Measurements from ENCODE around the gene GRIN2A.

DNA sequence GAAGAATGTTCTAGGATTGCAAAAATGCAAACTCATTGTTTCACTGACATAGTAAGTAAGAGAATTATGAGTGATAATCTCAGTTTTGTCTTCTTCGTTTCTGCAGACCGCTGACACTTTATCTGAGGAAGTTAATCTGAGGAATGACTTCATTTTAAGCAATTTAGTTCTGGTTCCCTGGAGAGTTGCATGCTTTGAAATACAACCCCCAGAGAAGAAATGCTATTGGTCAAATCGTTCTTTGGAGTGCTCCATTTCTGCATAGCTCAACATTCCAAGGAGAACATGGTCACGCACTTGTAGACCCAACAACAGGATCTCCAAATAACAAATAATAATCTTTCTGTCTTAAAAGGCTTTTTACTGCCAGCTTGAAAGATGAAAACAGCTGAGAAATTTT lies 427.1 kb downstream of the GRIN2A start:
- TF ChIP-seq, protein P1, sequence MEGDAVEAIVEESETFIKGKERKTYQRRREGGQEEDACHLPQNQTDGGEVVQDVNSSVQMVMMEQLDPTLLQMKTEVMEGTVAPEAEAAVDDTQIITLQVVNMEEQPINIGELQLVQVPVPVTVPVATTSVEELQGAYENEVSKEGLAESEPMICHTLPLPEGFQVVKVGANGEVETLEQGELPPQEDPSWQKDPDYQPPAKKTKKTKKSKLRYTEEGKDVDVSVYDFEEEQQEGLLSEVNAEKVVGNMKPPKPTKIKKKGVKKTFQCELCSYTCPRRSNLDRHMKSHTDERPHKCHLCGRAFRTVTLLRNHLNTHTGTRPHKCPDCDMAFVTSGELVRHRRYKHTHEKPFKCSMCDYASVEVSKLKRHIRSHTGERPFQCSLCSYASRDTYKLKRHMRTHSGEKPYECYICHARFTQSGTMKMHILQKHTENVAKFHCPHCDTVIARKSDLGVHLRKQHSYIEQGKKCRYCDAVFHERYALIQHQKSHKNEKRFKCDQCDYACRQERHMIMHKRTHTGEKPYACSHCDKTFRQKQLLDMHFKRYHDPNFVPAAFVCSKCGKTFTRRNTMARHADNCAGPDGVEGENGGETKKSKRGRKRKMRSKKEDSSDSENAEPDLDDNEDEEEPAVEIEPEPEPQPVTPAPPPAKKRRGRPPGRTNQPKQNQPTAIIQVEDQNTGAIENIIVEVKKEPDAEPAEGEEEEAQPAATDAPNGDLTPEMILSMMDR (conservative IDR thresholded peaks at IDR 0.05; ENCODE audit: low read length): no peak
- no peak for TF ChIP-seq EZH2phosphoT487 (IDR thresholded peaks at IDR 0.05; ENCODE audit: borderline replicate concordance, low read depth, low read length)

Data from OCI-LY7 (cell line).